HCT116 (cell line): ENCODE measurements around the gene SBF1. TPM values are rescaled to one million over a fixed set of nuclear protein-coding genes. Genes with fewer than 3 reads are reported as not detected.

Experiments used
- ATAC-seq: fragments of 200-7000 bp; cut with Tn5 transposase; 2 replicates; pipeline ENCODE4 v1.9.1; 2020; ENCODE audit warnings: mild to moderate bottlenecking, moderate library complexity
- BruUV-seq: library from RNA; stranded (reverse); fragments of 400-500 nt; replicated peaks from 2 replicates; lab custom pipeline; 2021; lab: Mats Ljungman, UMichigan
- CTCF ChIA-PET: fragments of 300-600 bp; sonication (Branson Sonifier 250); formaldehyde crosslinking; loops from one replicate; lab custom pipeline; 2021; ENCODE audit warnings: antibody characterized with exemption; lab: Charles Lee
- POLR2A ChIA-PET: fragments of 300-600, 350-600 bp; sonication (Branson Sonifier 250); formaldehyde crosslinking; loops from one replicate; lab custom pipeline; 2021; ENCODE audit warnings: antibody characterized with exemption; lab: Charles Lee
- RAD21 ChIA-PET, 2 experiments: fragments of 300-600 bp; sonication (Branson Sonifier 250); formaldehyde crosslinking; loops; one replicate each; lab custom pipeline; 2023; ENCODE audit warnings: low total read pairs in 2 of 2; ENCODE audit not compliant: uncharacterized antibody in 2 of 2, unreplicated experiment in 2 of 2, low non-redundant PET in 1 of 2; lab: Charles Lee
- DNase-seq: peaks from one replicate; pipeline ENCODE4 v3.0.0-alpha.2; 2010; ENCODE audit warnings: low read depth, low spot score
- H2AFZ ChIP-seq: fragments of 200-600 bp; shearing (Covaris generic), sonication (generic); 2 replicates; pipeline ENCODE4 v1.6.1; 2017; ENCODE audit warnings: low read depth, mixed run types, mixed read lengths, antibody characterized with exemption, low read length; ENCODE audit not compliant: poor library complexity, severe bottlenecking
- H3K27ac ChIP-seq: 2 replicates; pipeline ENCODE4 v1.5.1; 2012; ENCODE audit warnings: low read depth, low read length
- H3K27me3 ChIP-seq: fragments of 200-600 bp; sonication (generic); 2 replicates; pipeline ENCODE4 v1.6.1; 2016; ENCODE audit warnings: mixed run types, low read length, mixed read lengths; ENCODE audit not compliant: insufficient read depth
- H3K36me3 ChIP-seq, 2 experiments: fragments of 200-500 bp in 1 of 2; fragments of 200-600 bp in 1 of 2; sonication (Bioruptor generic) in 1 of 2; sonication (generic) in 1 of 2; 2 replicates each; pipeline versions ENCODE4 v1.5.1 to v1.6.1; 2014 to 2016; ENCODE audit warnings: low read length in 2 of 2, inconsistent platforms in 1 of 2, mixed read lengths in 1 of 2, mixed run types in 1 of 2; ENCODE audit not compliant: insufficient read depth in 2 of 2, control insufficient read depth in 1 of 2
- H3K4me1 ChIP-seq, 2 experiments: fragments of 200-600 bp in 1 of 2; sonication (generic) in 1 of 2; 2 replicates each; pipeline versions ENCODE4 v1.5.1 to v1.6.1; 2012 to 2017; ENCODE audit warnings: low read length in 2 of 2, inconsistent platforms in 1 of 2, mild to moderate bottlenecking in 1 of 2, mixed read lengths in 1 of 2, mixed run types in 1 of 2, moderate library complexity in 1 of 2; ENCODE audit not compliant: insufficient read depth in 2 of 2, control insufficient read depth in 1 of 2
- H3K4me2 ChIP-seq: fragments of 200-600 bp; sonication (generic); 2 replicates; pipeline ENCODE4 v1.6.1; 2017; ENCODE audit warnings: mixed run types, low read length, mixed read lengths
- H3K4me3 ChIP-seq, 2 experiments: fragments of 200-600 bp in 1 of 2; sonication (generic) in 1 of 2; replicated peaks in 1 of 2; 2 replicates each; pipeline ENCODE4 v1.5.1; 2011 to 2016; ENCODE audit warnings: low read length in 2 of 2, control low read depth in 1 of 2, low read depth in 1 of 2, mild to moderate bottlenecking in 1 of 2, mixed read lengths in 1 of 2, mixed run types in 1 of 2
- H3K79me2 ChIP-seq: fragments of 200-600 bp; sonication (generic); 2 replicates; pipeline ENCODE4 v1.6.1; 2017; ENCODE audit warnings: mild to moderate bottlenecking, mixed run types, low read length, moderate library complexity, mixed read lengths; ENCODE audit not compliant: insufficient read depth
- H3K9ac ChIP-seq: fragments of 200-600 bp; sonication (generic); 2 replicates; pipeline ENCODE4 v1.6.1; 2016; ENCODE audit warnings: low read length, mixed read lengths
- H3K9me2 ChIP-seq: fragments of 200-600 bp; sonication (generic), shearing (Covaris generic); 2 replicates; pipeline ENCODE4 v1.6.1; 2017; ENCODE audit warnings: mixed run types, mild to moderate bottlenecking, moderate library complexity; ENCODE audit not compliant: insufficient read depth
- H3K9me3 ChIP-seq, 2 experiments: fragments of 200-500 bp in 1 of 2; fragments of 200-600 bp in 1 of 2; sonication (Bioruptor generic) in 1 of 2; sonication (generic) in 1 of 2; 2 replicates each; pipeline ENCODE4 v1.6.1; 2014 to 2017; ENCODE audit warnings: low read length in 2 of 2, mixed read lengths in 2 of 2, inconsistent platforms in 1 of 2, low read depth in 1 of 2, mild to moderate bottlenecking in 1 of 2, mixed run types in 1 of 2, moderate library complexity in 1 of 2; ENCODE audit not compliant: control insufficient read depth in 1 of 2, insufficient read depth in 1 of 2
- H4K20me1 ChIP-seq: fragments of 200-600 bp; sonication (generic), shearing (Covaris generic); 2 replicates; pipeline ENCODE4 v1.6.1; 2017; ENCODE audit warnings: mixed run types, mild to moderate bottlenecking, moderate library complexity; ENCODE audit not compliant: insufficient read depth
- CBX3 ChIP-seq: IDR thresholded peaks from 2 replicates; pipeline ENCODE4 v1.6.1; 2012; ENCODE audit warnings: low read depth
- ELF1 ChIP-seq: IDR thresholded peaks from 2 replicates; pipeline ENCODE4 v1.6.1; 2012; ENCODE audit warnings: low read depth, borderline replicate concordance
- SIN3A ChIP-seq: IDR thresholded peaks from 2 replicates; pipeline ENCODE4 v1.6.1; 2012; ENCODE audit warnings: low read depth
- SP1 ChIP-seq: IDR thresholded peaks from 2 replicates; pipeline ENCODE4 v1.6.1; 2012; ENCODE audit warnings: low read depth
- SRF ChIP-seq: IDR thresholded peaks from 2 replicates; pipeline ENCODE4 v1.6.1; 2012; ENCODE audit warnings: low read depth
- intact Hi-C: fragments of 100-400 bp; cut with micrococcal nuclease; formaldehyde crosslinking; loops from 2 replicates; pipeline ENCODE4 v1.10.0; 2022
- total RNA-seq: library from RNA; stranded (reverse); gene quantifications from one replicate; pipeline ENCODE4 v1.2.1, GENCODE V29; 2021; ENCODE audit not compliant: unreplicated experiment
- TF ChIP-seq, protein P1 (sequence below): IDR thresholded peaks from 2 replicates; pipeline ENCODE4 v1.6.1; 2012
- TF ChIP-seq, protein P2 (sequence below): IDR thresholded peaks from 2 replicates; pipeline ENCODE4 v1.6.1; 2012
- TF ChIP-seq, protein P3 (sequence below): IDR thresholded peaks from 2 replicates; pipeline ENCODE4 v1.6.1; 2012; ENCODE audit warnings: low read depth
- TF ChIP-seq, protein P4 (sequence below): IDR thresholded peaks from 2 replicates; pipeline ENCODE4 v1.6.1; 2011; ENCODE audit warnings: mild to moderate bottlenecking, low read length, moderate library complexity; ENCODE audit not compliant: insufficient replicate concordance; ENCODE audit errors: extremely low read depth

The SBF1 gene
- total RNA-seq, 1 experiment from 2014 or later, result 91.1 TPM

DNA sequence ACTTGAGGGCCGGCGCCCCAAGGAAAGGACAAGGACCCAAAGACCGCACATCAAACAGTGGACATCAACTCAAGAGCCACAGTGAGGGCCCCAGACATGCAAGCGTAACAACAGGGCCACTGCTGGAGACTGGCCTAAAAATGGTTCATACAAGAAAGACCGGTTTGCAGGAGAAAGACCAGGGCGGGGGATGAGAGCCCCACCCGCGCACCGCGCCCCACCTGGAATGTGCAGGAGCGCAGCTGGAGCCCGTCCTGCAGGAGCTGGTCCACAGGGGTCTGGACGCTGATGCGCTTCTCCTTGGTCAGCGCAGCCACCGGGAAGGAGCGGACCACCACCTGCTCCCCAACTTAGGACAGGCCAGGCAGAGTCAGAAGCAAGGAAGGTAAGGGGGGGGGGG is 13.9 kb downstream of the SBF1 start:
- Histone ChIP-seq H3K36me3 (peaks cover 21 to 29% of the 10 kb centered on the region in 2 experiments; a peak in 3 of 4 replicates), H2AFZ (no peak overlapping the region), H3K9me2 (no peaks in the 10 kb centered on the region), H3K4me2 (no peak overlapping the region), H4K20me1 (no peaks in the 10 kb centered on the region), H3K4me3 (no peak overlapping the region), H3K9ac (no peak overlapping the region), H3K79me2 (no peaks in the 10 kb centered on the region), H3K9me3 (no peaks in the 10 kb centered on the region), H3K27ac (no peak overlapping the region), H3K4me1 (no peaks in the 10 kb centered on the region), H3K27me3 (no peaks in the 10 kb centered on the region)
- ATAC-seq (no peak), DNase-seq (no peak)
- no TSS peak for BruUV-seq
- ChIA-PET CTCF (interaction anchor here (1.3 kb wide), 1 partner anchor 24 kb away, joined by 3 read pairs; no protein-coding TSS in a partner anchor), POLR2A (no interaction called here), RAD21 (no interaction called here)
- no peak for TF ChIP-seq CBX3
- TF ChIP-seq ELF1, result no peak
- TF ChIP-seq, protein P1, sequence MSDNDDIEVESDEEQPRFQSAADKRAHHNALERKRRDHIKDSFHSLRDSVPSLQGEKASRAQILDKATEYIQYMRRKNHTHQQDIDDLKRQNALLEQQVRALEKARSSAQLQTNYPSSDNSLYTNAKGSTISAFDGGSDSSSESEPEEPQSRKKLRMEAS, result no peak
- TF ChIP-seq, protein P2, sequence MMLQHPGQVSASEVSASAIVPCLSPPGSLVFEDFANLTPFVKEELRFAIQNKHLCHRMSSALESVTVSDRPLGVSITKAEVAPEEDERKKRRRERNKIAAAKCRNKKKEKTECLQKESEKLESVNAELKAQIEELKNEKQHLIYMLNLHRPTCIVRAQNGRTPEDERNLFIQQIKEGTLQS, result no peak
- no peak for TF ChIP-seq SRF
- TF ChIP-seq, protein P3, sequence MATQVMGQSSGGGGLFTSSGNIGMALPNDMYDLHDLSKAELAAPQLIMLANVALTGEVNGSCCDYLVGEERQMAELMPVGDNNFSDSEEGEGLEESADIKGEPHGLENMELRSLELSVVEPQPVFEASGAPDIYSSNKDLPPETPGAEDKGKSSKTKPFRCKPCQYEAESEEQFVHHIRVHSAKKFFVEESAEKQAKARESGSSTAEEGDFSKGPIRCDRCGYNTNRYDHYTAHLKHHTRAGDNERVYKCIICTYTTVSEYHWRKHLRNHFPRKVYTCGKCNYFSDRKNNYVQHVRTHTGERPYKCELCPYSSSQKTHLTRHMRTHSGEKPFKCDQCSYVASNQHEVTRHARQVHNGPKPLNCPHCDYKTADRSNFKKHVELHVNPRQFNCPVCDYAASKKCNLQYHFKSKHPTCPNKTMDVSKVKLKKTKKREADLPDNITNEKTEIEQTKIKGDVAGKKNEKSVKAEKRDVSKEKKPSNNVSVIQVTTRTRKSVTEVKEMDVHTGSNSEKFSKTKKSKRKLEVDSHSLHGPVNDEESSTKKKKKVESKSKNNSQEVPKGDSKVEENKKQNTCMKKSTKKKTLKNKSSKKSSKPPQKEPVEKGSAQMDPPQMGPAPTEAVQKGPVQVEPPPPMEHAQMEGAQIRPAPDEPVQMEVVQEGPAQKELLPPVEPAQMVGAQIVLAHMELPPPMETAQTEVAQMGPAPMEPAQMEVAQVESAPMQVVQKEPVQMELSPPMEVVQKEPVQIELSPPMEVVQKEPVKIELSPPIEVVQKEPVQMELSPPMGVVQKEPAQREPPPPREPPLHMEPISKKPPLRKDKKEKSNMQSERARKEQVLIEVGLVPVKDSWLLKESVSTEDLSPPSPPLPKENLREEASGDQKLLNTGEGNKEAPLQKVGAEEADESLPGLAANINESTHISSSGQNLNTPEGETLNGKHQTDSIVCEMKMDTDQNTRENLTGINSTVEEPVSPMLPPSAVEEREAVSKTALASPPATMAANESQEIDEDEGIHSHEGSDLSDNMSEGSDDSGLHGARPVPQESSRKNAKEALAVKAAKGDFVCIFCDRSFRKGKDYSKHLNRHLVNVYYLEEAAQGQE, result no peak
- TF ChIP-seq SP1, result no peak
- no peak for TF ChIP-seq SIN3A
- TF ChIP-seq, protein P4, sequence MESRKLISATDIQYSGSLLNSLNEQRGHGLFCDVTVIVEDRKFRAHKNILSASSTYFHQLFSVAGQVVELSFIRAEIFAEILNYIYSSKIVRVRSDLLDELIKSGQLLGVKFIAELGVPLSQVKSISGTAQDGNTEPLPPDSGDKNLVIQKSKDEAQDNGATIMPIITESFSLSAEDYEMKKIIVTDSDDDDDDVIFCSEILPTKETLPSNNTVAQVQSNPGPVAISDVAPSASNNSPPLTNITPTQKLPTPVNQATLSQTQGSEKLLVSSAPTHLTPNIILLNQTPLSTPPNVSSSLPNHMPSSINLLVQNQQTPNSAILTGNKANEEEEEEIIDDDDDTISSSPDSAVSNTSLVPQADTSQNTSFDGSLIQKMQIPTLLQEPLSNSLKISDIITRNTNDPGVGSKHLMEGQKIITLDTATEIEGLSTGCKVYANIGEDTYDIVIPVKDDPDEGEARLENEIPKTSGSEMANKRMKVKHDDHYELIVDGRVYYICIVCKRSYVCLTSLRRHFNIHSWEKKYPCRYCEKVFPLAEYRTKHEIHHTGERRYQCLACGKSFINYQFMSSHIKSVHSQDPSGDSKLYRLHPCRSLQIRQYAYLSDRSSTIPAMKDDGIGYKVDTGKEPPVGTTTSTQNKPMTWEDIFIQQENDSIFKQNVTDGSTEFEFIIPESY, result no peak
- intact Hi-C loops, result no loop called here
